ENCODE results near the gene KRT86. TPM values are rescaled to one million over a fixed set of nuclear protein-coding genes. Genes with fewer than 3 reads are reported as not detected.
A peak's percentile ranks its signal among the peaks of the same experiment; 100 is the strongest.

The KRT86 gene
- total RNA-seq, 1 donor, result under 0.01 TPM

DNA sequence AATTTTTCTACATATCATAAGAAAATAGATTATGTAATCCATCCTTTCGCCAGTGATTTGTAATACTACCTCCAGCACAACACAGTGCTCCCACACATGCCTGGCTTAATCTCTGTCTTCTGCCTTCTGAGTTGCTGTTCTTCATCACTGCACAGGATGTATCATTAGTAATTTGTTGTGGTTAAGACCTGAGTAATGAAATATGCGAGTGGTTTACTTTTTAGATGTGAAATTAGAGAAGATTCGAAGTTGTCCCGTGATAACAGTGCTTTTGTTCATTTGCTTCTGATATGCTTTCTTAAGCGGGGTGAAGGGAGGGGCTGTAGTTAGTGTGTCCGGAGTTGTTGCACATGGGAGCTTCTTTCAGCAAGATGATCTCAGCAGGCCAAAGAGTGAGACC is 74.8 kb downstream of the KRT86 start:
- no peak for DNase-seq (ENCODE audit: low read depth in 2 of 3, low spot score in 2 of 3)

DNA sequence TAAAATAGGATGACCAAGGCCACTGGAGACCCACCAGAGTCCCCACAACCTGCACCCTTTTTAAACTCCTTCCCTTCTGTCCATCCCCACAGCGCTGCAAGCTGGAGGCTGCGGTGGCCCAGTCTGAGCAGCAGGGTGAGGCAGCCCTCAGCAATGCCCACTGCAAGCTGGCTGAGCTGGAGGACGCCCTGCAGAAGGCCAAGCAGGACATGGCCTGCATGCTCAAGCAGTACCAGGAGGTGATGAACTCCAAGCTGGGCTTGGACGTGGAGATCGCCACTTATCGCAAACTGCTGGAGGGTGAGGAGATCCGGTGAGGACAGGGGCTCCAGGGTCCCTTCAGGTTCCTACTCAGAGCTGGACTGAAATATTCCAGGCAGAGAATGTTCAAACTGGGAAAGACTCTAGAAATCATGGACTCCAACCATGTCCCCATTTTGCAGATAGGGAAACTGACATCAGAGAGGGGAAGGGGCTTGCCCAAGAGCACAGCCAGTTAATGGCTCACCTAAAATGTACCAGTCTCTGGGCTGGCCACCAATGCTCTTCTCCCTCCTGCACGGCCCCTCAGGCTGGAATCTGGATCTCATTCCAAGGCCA is 75.7 kb downstream of the KRT86 start:
- DNase-seq (ENCODE audit: low read depth in 2 of 3, low spot score in 2 of 3), result no peak

DNA sequence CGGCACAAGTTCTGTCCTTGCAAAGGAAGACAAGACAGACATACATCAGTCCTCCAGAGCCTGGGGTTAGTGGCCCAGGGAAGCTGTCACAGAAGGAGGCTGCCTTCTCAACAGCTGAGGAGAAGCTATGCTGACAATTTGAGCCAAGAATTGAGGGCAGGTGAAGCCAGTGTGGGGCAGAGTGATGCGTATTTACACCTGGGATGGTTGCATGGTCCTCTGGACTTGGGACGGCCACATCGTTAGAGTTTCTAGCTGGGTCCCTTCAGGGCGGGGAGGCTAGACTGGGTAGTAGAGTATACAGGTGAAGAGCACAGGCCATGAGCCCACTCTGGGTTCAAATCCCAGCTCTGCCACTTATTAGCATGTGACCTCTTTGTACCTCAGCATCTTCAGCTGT is 76.3 kb downstream of the KRT86 start:
- no peak for DNase-seq (ENCODE audit: low read depth in 2 of 3, low spot score in 2 of 3)

DNA sequence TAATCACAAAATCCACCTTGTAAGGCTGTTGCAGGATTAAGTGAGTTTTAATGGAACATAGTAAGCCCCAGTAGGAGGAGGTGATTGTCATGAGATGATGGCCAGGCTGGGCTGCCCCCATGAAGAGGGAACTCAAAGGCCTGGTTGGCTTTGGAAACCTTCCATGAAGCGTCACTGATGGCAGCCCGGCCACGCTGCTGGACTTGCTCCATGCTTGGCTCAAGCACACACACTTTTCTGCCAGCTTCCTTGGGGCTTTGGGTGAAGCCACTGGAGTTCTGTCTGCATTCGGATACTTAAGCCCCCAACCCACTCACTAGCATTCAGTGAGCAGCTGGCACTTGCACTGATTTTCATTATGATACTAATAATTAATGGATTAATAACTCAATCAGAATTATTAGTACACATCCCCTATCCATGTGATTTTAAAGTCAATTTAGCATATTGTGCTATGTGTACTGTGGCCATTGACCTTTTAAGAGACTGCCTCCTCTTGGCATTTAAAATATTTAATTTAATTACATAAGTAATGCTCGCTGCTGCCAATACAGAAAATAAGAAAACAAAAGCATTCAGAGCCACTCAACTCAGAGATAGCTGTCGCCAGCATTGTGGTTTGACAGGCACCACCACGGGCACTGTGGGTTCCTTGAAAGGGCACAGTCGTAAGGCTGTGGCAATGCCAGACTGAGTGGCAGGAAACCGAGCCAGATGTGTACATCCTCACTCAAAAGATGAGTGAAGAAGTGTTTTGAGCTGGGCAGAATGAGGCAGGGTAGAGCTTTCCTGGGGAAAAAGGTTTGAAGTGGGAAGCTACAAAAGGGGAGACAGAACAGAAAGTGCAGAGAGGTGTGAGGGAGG is 77.0 kb downstream of the KRT86 start:
- peak; percentile 17 to 79 (median 54) for DNase-seq (ENCODE audit: low read depth in 2 of 3, low spot score in 2 of 3)

DNA sequence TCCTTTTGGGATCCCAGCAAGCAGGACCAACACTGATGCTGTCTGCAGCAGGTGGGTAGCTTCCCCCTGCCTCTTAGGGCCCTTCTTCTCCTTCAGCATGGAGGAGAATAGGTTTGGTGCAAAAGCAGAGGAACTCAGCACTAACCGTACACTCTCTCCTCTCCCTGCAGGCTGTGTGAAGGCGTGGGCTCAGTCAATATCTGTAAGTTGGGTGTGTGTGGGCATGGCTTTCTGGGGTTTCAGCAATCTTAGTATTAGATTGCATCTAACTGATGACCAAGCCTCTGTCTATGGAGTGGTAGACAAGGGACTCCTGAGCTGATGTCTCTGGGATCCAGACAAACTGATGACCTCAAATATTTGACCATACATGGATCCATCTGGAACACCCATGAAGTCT is 78.5 kb downstream of the KRT86 start:
- DNase-seq (ENCODE audit: low read depth in 2 of 3, low spot score in 2 of 3), result no peak

DNA sequence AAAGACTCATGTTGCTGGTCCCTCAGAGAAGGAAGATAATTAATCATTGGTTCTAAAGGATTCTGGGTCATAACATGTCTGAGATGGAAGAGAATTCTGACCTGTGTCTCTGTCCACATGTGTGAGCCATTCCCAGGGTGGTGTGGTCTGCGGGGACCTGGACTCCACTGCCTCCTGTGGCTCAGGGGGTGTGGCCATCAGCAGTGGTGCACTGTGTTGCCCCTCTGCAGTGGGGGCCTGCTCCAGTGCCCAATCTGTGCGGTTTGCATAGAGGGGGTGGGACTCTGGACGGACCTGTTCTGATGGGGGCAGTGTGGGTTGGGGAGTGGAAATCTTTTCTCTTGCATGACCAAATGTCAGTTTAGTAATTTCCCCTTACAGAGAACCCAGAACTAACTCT is 79.3 kb downstream of the KRT86 start:
- DNase-seq (ENCODE audit: low read depth in 2 of 3, low spot score in 2 of 3), result no peak

DNA sequence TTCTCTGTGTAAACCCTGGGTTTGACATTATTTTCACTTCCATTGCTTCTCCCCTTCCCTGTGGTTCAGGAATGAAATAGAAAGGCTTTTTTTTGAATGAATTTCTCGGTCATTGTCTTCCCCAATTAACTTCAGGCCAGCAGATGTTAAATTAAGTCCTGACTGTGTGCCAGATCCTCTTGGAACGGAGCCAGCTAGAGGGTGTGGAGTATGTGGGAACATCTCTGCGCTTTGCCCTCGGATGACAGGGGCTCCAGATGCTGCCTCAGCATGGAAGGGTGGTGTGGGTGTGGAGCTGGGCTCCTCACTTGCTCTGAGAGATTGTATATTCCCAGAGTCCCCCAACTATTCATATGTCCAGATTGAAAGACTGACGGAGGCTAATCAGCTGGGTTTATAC is 79.8 kb downstream of the KRT86 start:
- DNase-seq (ENCODE audit: low read depth in 2 of 3, low spot score in 2 of 3), result no peak

DNA sequence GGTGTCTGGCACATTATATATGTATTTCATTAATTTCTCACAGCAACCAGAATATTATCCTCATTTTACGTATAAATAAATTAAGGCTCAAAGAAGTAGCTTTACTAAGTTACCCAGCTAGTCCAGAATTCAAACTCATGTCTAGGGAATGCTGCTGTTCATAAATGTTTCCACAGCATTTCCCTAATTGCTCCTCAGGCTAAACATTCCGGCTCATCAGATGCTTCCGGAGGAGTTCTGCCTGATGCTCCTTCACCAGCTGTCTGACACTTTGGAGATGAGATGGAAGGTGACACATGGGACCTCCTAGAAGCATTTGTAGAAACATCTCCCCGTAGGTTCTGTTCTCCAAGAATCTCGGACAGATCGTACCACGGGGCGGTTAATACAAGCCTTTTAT is 80.7 kb downstream of the KRT86 start:
- DNase-seq (ENCODE audit: low read depth in 2 of 3, low spot score in 2 of 3), result no peak

DNA sequence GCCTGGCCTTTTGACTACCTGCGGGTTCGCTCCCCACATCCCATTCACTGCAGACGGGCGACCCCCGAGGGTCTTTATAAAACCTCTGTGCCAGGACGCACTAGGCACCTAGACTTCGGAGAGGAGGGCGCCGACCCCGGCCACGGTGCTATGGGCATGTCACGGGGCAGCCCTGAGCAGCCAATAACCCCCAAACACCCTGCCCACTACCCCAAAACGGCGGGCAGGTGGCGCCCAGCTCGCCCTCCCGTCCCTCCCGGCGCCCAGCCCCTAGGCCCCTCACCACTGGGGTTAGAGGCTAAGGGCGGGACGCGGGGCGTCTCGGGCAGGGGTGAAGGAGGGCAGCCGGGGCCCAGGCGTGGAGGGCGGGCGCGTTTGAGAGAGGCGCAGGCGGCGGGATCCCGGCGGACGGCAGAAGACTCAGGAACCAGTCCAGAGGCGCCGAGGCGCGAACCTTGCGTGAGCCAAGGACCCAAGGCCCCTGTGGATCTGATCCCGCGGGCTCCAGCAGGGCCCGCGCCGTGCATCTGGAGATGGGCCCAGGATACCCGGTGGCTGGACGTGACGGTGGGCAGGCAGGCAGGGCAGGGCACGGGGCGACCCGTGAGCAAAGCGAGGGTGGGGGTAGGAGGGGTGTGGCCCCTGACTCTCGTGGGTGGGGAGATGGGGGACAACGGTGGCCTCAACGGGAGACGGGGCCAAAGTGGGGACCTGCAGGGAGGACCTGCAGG is 81.8 kb downstream of the KRT86 start:
- DNase-seq (ENCODE audit: low read depth in 2 of 3, low spot score in 2 of 3), result no peak

DNA sequence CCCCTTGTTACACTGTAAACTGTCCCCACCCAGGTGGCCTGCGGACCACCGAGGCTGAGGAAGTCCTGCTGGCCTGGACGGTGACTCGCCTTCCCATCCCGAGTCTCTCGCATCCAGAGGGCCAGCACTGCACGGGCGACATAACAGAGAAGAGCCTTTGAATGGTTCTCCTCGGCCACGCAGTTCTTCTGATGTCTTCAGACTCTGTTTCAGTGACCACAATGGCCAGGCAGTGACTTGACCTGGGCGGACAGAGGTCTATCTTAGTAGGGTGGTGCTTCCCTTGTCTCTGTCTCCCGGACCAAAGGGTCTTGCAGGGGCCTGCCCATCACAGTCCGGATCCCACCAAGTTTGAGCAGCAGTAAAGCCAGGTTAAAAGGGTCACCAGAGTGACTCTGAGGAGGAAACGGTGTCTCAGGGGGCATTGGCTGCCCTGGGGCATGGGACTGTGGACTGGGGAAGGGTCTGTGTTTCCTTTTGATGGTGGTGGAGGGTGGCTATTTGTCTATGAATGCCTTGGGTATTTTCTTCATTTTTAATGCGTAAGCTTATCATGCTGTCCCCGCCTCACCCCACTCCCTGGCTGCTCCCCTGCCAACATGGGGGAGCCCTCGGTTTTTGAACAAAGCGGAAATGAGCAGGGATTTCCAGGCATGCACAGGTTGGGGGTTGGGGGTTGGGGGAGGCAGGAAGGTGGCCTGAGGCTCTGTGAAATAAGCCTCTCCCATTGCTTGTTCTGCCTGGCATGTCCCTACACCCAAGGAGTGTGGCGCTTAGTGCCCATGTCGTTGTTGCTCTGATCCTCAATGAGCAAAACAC is 82.5 kb downstream of the KRT86 start:
- DNase-seq (ENCODE audit: low read depth in 2 of 3, low spot score in 2 of 3), result no peak

Other genes with a start within 250 kb of the KRT86 start
- 33.1 TPM for gene NR4A1, start 223.2 kb upstream of the KRT86 start, total RNA-seq
- gene ATG101, start 204.7 kb upstream of the KRT86 start, total RNA-seq, result 35.8 TPM
- gene SMIM41, start 194.9 kb upstream of the KRT86 start, total RNA-seq, result under 0.01 TPM
- under 0.01 TPM for gene KRT80, start 82.6 kb upstream of the KRT86 start, total RNA-seq
- 3.8 TPM for gene KRT7, start 41.4 kb upstream of the KRT86 start, total RNA-seq
- 2.7 TPM for gene KRT81, start 16.9 kb downstream of the KRT86 start, total RNA-seq
- gene KRT83, start 46.8 kb downstream of the KRT86 start, total RNA-seq, result not detected
- gene KRT85, start 92.8 kb downstream of the KRT86 start, total RNA-seq, result not detected
- not detected for gene KRT84, start 111.0 kb downstream of the KRT86 start, total RNA-seq
- not detected for gene KRT82, start 131.7 kb downstream of the KRT86 start, total RNA-seq
- not detected for gene KRT75, start 159.7 kb downstream of the KRT86 start, total RNA-seq
- not detected for gene KRT6B, start 177.5 kb downstream of the KRT86 start, total RNA-seq
- not detected for gene KRT6C, start 199.2 kb downstream of the KRT86 start, total RNA-seq
- gene KRT6A, start 218.6 kb downstream of the KRT86 start, total RNA-seq, result not detected
- gene KRT5, start 245.7 kb downstream of the KRT86 start, total RNA-seq, result not detected